HG03354 (cell line): ENCODE results near the gene TMA16.
A peak's percentile ranks its signal among the peaks of the same experiment; 100 is the strongest.
"Not testable (repeated sequence)": the region's sequence is repeated elsewhere in the genome, so short reads cannot be mapped to it uniquely, and the experiment has no call there.

Experiments
- ATAC-seq: cut with Tn5 transposase; IDR thresholded peaks from one replicate; pipeline ENCODE4 v1.9.1; 2021; ENCODE audit warnings: mild to moderate bottlenecking; ENCODE audit not compliant: unreplicated experiment, poor library complexity, severe bottlenecking

Gene TMA16

GRCh38 chr4:163500586-163500985, 6.1 kb downstream of the TMA16 start:
- ATAC-seq: no peak

- ATAC-seq: no peak
Measured at GRCh38 chr4:163505374-163505773, 10.9 kb downstream of the TMA16 start.

GRCh38 chr4:163515198-163515597, 20.7 kb downstream of the TMA16 start:
- ATAC-seq: no peak

GRCh38 chr4:163523791-163524365, 29.4 kb downstream of the TMA16 start:
- no peak for ATAC-seq

GRCh38 chr4:163525982-163526381, 31.5 kb downstream of the TMA16 start:
- ATAC-seq: no peak

GRCh38 chr4:163527172-163527571, 32.7 kb downstream of the TMA16 start:
- no peak for ATAC-seq

GRCh38 chr4:163528653-163529052, 34.2 kb downstream of the TMA16 start:
- ATAC-seq: no peak

GRCh38 chr4:163534056-163534455, 39.6 kb downstream of the TMA16 start:
- no peak for ATAC-seq

GRCh38 chr4:163535657-163536056, 41.2 kb downstream of the TMA16 start:
- peak; percentile 71 for ATAC-seq

GRCh38 chr4:163536091-163536490, 41.6 kb downstream of the TMA16 start:
- no peak for ATAC-seq

- no peak for ATAC-seq
Measured at GRCh38 chr4:163537114-163537513, 42.6 kb downstream of the TMA16 start.

GRCh38 chr4:163538820-163539219, 44.3 kb downstream of the TMA16 start:
- not testable (repeated sequence) for ATAC-seq

GRCh38 chr4:163540448-163540847, 46.0 kb downstream of the TMA16 start:
- no peak for ATAC-seq

GRCh38 chr4:163540977-163541376, 46.5 kb downstream of the TMA16 start:
- ATAC-seq: no peak

GRCh38 chr4:163542275-163542674, 47.8 kb downstream of the TMA16 start:
- ATAC-seq: no peak

- ATAC-seq: peak; percentile 90
Measured at GRCh38 chr4:163544407-163545038, 50.0 kb downstream of the TMA16 start.

- peak; percentile 45 for ATAC-seq
Measured at GRCh38 chr4:163548481-163549243, 54.2 kb downstream of the TMA16 start.

GRCh38 chr4:163550869-163551267, 56.4 kb downstream of the TMA16 start:
- no peak for ATAC-seq

GRCh38 chr4:163553146-163553545, 58.7 kb downstream of the TMA16 start:
- no peak for ATAC-seq

- ATAC-seq: no peak
Measured at GRCh38 chr4:163554870-163555465, 60.5 kb downstream of the TMA16 start.

GRCh38 chr4:163556177-163556576, 61.7 kb downstream of the TMA16 start:
- peak; percentile 27 for ATAC-seq
